ENCODE measurements around the gene F2R. TPM values are rescaled to one million over a fixed set of nuclear protein-coding genes. Genes with fewer than 3 reads are reported as not detected.
A peak's percentile ranks its signal among the peaks of the same experiment; 100 is the strongest.

Gene F2R
- total RNA-seq, 1 donor from 2014 or later = 105 TPM

DNA sequence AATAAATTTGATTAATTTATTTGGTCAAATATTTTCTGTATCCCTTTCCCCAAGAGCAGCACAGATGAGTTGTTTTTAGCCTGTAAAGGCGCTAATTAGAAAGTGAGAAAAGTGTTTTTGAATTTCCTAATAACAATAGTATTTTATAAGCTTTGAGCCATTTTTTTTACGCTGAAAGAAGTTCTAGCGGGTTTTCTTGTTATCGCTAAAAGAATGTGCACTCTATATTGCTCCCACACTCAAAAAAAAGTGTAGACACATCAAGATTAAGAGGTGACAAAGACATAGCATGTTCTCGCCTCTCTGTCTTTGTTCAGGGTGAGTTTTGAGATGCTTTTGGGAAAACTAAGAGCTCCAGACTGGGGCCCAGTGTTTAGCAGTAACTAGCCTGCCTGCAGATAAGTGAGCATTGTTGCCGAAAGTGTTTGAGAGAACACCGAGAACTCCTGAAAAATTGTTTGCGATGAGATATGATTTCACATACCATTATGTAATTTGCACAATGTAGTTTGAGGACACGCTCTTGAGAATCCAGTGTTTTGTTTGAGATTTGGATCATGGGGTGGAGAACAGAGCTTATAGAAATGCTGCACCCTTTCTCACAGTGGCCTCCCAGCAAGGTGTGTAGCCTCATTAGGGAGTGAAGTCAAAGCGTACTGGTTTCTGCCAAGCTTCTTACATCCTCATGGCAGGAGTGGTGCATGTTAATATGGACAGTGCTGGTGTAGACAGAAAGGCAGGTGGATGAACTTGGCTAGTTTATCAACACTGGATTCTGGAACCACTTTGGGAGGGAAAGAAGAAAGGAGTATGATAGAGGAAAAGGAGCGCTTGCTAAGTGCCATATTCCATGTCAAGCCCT, 1.5 kb downstream of the F2R start:
- H3K36me3 ChIP-seq (ENCODE audit: control insufficient read depth, insufficient read depth, low read length) = no peaks in the 10 kb centered on the region
- peak overlapping the region; percentile 95 for H3K4me3 ChIP-seq (ENCODE audit: low read depth, low read length)
- no peak for DNase-seq (ENCODE audit: low read depth)
- TF ChIP-seq, protein P1, sequence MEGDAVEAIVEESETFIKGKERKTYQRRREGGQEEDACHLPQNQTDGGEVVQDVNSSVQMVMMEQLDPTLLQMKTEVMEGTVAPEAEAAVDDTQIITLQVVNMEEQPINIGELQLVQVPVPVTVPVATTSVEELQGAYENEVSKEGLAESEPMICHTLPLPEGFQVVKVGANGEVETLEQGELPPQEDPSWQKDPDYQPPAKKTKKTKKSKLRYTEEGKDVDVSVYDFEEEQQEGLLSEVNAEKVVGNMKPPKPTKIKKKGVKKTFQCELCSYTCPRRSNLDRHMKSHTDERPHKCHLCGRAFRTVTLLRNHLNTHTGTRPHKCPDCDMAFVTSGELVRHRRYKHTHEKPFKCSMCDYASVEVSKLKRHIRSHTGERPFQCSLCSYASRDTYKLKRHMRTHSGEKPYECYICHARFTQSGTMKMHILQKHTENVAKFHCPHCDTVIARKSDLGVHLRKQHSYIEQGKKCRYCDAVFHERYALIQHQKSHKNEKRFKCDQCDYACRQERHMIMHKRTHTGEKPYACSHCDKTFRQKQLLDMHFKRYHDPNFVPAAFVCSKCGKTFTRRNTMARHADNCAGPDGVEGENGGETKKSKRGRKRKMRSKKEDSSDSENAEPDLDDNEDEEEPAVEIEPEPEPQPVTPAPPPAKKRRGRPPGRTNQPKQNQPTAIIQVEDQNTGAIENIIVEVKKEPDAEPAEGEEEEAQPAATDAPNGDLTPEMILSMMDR (IDR thresholded peaks at IDR 0.05; ENCODE audit: insufficient read depth, low read length, poor library complexity, severe bottlenecking) = no peak
- H3K27me3 ChIP-seq (ENCODE audit: control insufficient read depth, insufficient read depth, low read length) = no peaks in the 10 kb centered on the region

DNA sequence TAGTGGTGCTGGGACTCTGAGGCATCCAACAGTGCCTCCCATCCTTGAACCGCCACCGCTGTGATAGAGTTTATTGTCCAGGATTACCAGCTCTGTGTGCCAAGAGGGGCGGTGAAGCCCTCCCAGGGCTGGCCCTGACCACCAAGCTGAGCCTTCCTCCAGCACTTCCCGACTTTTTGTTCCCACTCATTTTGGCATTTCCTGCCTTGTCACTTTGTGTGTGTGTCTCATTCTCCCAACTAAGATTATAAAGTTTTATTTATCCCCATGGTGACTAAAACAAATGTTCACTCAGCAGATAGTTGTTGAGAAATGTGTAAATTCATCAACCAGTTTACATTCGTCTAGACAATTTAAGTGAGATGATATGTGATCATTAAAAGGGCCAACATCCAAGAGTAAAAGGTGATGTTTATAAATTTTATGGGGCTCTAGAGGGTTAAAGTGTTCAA, 2.5 kb downstream of the F2R start:
- Histone ChIP-seq H3K4me3 (ENCODE audit: low read depth, low read length) (no peak overlapping the region), H3K27me3 (ENCODE audit: control insufficient read depth, insufficient read depth, low read length) (no peaks in the 10 kb centered on the region), H3K36me3 (ENCODE audit: control insufficient read depth, insufficient read depth, low read length) (no peaks in the 10 kb centered on the region)
- TF ChIP-seq, protein P1 (IDR thresholded peaks at IDR 0.05; ENCODE audit: insufficient read depth, low read length, poor library complexity, severe bottlenecking) = no peak
- no peak for DNase-seq (ENCODE audit: low read depth)

DNA sequence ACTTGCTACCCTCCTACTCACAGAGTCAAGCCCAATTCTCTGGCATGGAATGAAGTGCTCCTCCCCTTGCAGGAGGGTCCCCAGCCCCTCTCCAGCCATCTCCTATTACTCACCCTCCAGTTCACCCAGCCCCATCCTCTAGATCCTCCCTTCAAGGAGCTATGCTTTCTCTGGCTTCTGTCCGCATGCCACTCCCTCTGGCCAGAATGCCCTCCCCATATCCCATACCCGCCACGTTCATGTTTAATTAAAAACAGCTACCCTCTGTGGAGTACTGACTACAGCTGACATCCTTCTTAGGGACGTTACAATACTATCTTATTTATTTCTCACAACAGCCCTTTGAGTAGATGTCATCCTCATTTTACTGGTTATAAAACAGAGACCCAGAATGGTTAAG, 3.0 kb downstream of the F2R start:
- Histone ChIP-seq H3K27me3 (ENCODE audit: control insufficient read depth, insufficient read depth, low read length) (no peaks in the 10 kb centered on the region), H3K36me3 (ENCODE audit: control insufficient read depth, insufficient read depth, low read length) (no peaks in the 10 kb centered on the region), H3K4me3 (ENCODE audit: low read depth, low read length) (no peak overlapping the region)
- TF ChIP-seq, protein P1 (IDR thresholded peaks at IDR 0.05; ENCODE audit: insufficient read depth, low read length, poor library complexity, severe bottlenecking) = no peak
- no peak for DNase-seq (ENCODE audit: low read depth)

DNA sequence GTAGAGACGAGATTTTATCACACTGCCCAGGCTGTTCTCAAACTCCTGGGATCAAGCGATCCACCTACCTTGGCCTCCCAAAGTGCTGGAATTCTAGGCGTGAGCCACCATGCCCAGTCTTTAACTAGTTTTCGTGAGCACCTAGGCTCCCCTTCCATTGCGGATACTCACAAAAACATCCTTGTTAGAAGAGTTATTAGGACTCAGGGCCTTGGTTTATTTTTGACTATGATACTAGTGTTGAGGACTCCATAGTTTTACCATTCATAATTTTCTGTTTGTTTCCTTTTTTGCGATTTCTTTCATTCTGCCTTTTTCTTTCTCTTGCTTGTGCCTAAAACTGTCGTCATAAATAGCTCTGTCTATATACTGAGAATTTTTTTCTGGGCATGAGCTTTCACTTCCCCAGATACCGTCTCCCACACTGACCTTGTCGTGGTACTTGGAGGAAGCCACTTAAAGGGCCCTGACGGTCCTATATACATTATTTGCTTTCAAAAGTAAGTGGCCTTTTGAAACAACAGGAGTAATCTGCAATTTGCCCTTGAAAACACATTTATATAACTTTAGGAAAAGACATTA, 5.2 kb downstream of the F2R start:
- no peak for DNase-seq (ENCODE audit: low read depth)
- Histone ChIP-seq H3K36me3 (ENCODE audit: control insufficient read depth, insufficient read depth, low read length) (no peaks in the 10 kb centered on the region), H3K27me3 (ENCODE audit: control insufficient read depth, insufficient read depth, low read length) (no peaks in the 10 kb centered on the region), H3K4me3 (ENCODE audit: low read depth, low read length) (no peak overlapping the region)
- TF ChIP-seq, protein P1 (IDR thresholded peaks at IDR 0.05; ENCODE audit: insufficient read depth, low read length, poor library complexity, severe bottlenecking) = no peak

- Histone ChIP-seq H3K36me3 (ENCODE audit: control insufficient read depth, insufficient read depth, low read length) (no peaks in the 10 kb centered on the region), H3K27me3 (ENCODE audit: control insufficient read depth, insufficient read depth, low read length) (no peaks in the 10 kb centered on the region), H3K4me3 (ENCODE audit: low read depth, low read length) (no peak overlapping the region)
- TF ChIP-seq, protein P1 (IDR thresholded peaks at IDR 0.05; ENCODE audit: insufficient read depth, low read length, poor library complexity, severe bottlenecking) = no peak
- no peak for DNase-seq (ENCODE audit: low read depth)
Observed at GRCh38 chr5:76723266-76723665, 7.3 kb downstream of the F2R start.
